ENCODE measurements around the gene UAP1L1.

UAP1L1 gene

DNA sequence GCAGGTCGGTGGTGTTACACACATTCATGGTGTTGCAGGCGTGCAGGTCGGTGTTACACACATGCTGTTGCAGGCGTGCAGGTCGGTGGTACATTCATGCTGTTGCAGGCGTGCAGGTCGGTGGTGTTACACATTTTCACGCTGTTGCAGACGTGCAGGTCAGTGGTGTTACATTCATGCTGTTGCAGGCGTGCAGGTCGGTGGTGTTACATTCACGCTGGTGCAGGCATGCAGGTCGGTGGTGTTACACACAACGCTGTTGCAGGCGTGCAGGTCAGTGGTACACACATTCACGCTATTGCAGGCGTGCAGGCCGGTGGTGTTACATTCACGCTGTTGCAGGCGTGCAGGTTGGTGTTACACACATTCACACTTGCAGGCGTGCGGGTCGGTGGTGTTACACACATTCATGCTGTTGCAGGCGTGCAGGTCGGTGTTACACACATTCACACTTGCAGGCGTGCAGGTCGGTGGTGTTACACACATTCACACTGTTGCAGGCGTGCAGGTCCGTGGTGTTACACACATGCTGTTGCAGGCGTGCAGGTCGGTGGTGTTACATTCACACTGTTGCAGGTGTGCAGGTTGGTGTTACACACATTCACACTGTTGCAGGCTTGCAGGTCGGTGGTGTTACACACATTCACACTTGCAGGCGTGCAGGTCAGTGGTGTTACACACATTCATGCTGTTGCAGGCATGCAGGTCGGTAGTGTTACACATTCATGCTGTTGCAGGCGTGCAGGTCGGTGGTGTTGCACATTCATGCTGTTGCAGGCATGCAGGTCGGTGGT lies 26.1 kb downstream of the UAP1L1 start:
- DNase-seq = no peak

DNA sequence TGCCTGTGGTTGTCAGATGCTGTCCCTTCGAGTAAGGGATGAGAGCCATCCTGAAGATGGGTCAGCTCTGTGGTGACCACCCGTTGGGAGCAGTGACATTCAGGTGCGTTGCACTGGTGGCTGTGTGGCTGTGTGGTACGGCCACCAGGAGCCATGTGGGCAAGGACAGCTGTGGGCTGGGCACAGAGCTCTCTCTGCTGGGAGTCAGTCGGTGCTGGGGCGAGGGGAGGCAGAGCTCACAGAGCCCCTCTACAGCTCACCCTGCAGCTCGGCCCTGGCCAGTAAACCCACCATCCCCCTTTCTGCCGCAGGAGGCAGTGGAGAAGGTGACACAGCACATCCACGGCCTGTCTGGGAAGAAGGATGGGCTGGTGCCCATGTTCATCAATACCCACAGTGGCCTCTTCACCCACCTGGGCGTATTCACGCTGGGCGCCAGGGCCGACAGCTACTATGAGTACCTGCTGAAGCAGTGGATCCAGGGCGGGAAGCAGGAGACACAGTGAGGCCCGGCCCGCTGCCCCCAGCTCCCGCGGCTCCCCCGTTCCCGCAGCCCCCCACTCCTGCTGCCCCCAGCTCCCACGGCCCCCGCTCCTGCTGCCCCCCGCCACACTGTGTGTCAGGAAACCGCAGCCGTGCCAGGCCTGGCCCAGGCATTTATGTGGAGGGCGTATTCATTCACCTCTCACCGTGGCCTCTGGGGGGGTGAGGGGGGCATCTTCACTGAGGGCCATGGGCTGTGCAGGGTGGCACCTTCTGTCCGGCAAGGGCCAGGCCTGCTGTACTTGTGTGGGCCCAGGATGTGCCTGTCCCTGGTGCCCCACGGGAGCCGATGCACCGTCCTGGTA lies 28.7 kb downstream of the UAP1L1 start:
- no peak for DNase-seq

DNA sequence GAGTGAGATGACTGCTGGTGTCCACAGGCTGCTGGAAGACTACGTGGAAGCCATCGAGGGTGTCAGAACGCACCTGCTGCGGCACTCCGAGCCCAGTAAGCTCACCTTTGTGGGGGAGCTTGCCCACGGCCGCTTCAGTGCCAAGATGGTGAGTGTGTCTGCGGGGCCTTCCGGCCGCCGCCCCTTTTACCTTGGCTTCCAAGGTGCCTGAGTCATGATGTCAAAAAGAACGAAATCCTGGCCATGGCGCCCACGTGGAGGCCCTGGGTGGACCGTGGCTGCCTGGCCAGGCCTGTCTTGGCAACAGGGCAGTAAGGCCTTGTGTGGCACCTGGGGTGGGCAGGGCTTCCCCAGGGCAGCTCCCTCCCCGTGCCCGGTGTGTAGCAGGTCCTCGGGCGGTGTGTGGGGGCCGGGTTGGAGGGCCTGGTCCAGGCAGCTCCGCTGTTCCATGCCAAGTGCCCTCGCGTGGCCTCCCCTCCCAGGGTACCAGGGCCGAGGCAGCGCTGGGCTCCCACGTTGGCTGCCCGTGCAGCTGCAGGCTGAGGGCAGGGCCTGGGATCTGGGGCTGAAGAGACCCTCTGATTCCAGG lies 29.4 kb downstream of the UAP1L1 start:
- DNase-seq = no peak

DNA sequence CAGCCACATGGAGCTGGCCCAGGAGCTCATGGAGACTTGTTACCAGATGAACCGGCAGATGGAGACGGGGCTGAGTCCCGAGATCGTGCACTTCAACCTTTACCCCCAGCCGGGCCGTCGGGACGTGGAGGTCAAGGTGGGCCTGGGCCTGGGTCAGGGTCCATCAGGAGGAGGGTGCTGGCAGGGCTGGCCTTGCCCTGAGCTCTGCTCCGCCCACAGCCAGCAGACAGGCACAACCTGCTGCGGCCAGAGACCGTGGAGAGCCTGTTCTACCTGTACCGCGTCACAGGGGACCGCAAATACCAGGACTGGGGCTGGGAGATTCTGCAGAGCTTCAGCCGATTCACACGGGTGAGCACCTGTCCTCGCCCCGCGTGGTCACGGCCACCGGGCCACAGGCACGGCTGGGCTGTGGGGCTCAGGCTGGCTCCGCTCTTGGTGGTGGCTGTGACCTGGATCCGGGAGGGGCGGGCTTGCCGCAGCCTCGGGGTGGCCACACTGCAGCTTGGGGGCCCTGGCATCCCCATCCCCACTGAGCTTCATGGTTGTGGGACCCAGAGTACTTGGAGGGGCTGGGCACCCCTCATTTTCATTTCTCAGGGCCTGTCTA lies 30.1 kb downstream of the UAP1L1 start:
- no peak for DNase-seq

DNA sequence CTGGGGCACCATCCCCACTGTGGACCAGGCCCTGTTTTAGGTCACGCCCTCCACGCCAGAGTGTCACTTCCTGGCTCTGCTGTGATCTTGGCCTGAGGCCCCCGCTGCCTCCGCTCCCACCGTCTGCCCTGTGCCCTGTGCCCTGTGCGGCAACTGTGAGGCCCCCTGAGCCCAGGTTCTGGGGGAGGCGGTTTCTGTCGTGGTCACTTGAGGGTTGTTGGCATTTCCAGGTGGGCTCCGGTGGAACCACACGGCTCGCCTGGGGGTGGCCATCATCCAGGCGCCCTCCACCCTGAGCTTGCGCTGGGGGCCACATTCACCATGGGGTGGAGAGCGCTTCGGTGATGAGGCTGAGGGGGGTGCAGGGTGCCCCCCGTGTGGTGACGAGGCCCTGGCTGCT lies 30.7 kb downstream of the UAP1L1 start:
- no peak for DNase-seq

DNA sequence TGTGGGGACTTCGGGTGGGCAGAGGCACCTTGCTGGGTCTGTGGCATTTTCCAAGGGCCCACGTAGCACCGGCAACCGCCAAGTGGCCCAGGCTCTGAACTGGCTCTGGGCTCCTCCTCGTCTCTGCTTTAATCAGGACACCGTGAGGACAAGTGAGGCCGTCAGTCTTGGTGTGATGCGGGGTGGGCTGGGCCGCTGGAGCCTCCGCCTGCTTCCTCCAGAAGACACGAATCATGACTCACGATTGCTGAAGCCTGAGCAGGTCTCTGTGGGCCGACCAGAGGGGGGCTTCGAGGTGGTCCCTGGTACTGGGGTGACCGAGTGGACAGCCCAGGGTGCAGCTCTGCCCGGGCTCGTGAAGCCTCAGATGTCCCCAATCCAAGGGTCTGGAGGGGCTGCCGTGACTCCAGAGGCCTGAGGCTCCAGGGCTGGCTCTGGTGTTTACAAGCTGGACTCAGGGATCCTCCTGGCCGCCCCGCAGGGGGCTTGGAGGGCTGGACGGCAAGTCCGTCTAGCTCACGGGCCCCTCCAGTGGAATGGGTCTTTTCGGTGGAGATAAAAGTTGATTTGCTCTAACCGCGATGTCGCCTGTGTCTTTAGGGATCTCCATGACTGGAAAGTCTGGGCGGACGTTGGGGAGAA lies 31.4 kb downstream of the UAP1L1 start:
- DNase-seq = no peak

DNA sequence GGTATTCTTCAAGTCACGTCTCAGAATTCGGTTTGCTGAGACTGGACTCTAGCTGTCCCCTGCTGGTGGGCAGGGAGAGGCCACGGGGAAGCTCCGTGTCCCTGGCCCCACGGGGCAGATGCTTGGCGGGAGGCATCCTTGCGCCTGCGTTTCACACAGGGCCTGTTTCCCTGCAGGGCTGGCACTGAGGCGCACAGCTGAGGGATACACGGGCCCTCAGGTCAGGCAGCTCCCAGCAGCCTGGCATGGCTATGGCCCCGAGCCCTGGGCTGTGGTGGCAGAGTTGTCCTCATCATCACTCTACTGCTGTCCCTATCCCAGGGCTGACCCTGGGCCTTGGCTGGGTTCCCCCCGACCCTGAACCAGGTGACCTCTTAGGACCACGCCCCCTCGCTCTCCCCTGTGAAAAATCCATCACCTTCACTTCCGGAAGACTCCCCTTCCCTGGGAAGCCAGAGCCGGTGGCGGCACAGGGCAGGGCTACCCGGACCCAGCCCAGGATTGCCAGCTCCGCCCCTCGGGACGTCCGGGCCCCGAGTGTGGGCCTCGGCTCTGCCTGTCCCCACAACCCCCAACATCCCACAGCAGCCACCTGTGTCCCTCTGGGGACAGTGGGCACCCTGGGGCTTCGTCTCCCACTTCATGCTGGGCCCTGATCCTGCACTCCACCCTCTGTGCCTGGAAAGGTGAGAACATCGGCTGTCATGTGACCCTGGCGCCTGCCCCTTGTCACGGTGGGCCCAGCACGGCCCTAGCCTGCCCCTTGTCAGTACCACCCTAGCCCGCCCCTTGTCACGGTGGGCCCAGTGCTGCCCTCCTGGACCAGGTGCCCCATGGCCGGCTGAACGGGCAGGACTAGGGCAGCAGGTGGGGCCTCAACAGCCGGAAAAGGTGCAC lies 32.2 kb downstream of the UAP1L1 start:
- DNase-seq = no peak

DNA sequence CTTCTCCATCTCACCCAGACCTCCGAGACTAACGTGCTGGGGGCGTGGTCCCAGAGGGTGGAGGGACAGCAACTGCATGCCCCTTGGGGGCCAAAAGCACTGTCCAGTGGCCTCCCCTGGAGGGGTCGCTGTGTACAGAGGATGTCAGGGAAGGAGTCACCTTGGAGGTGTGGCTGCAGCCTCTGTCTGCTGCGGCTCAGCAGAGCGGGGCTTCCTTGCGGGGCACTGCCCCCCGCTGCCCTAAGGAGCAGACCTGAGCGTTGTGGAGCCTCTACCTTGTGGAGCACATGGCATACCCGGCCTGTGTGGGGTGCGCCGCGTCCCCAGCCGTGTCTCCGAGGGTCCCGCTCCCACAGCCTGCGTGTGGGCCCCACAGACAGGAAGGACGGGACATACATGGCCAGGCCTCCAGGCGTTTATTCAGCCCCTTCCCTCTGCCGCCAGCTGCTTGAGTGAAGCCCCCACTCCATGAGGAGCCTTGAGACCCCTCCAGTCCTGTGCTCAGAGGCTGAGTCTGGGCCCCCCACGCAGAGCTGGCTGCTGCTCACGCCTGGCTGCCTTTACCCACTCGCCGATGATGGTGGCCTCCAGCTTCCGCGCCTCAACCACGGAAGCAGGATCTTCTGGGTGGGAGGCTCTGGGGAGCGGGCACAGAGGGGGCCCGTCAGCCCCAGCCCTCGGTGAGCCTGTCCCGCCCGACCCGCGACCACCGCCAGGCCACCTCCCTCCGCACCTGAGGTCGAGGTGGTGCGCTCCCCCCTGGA lies 33.0 kb downstream of the UAP1L1 start:
- DNase-seq = no peak

DNA sequence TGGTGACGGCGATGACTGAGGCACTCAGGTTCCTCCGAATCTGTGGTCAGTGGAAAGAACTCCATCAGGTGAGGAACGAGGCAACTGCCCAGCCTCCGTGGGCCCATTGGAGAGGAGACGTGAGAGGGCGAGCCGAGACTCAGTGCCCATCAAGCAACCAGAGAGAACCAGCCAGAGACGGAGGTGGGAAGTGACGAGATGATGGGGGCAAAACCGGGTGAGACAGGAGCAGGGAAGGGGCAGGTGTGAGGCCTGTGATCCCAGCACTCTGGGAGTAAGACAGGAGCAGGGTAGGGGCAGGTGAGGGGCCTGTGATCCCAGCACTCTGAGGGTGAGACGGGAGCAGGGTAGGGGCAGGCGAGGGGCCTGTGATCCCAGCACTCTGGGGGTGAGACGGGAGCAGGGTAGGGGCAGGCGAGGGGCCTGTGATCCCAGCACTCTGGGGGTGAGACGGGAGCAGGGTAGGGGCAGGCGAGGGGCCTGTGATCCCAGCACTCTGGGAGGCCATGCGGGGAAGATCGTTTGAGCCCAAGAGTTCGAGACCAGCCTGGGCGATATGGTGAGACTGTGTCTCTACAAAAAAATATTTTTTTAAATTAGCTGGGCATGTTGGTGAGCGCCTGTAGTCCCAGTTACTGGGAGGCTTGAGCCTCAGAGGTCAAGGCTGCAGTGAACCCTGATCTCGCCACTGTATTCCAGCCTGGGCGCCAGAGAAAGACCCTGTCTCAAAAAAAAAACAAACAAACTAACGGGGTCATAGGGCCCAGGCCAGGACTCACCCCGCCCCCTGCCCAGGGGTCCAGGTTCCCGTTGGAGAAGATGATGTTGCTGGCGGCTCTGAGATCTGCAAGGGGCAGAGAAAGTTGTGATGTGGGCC lies 33.8 kb downstream of the UAP1L1 start:
- DNase-seq = no peak

DNA sequence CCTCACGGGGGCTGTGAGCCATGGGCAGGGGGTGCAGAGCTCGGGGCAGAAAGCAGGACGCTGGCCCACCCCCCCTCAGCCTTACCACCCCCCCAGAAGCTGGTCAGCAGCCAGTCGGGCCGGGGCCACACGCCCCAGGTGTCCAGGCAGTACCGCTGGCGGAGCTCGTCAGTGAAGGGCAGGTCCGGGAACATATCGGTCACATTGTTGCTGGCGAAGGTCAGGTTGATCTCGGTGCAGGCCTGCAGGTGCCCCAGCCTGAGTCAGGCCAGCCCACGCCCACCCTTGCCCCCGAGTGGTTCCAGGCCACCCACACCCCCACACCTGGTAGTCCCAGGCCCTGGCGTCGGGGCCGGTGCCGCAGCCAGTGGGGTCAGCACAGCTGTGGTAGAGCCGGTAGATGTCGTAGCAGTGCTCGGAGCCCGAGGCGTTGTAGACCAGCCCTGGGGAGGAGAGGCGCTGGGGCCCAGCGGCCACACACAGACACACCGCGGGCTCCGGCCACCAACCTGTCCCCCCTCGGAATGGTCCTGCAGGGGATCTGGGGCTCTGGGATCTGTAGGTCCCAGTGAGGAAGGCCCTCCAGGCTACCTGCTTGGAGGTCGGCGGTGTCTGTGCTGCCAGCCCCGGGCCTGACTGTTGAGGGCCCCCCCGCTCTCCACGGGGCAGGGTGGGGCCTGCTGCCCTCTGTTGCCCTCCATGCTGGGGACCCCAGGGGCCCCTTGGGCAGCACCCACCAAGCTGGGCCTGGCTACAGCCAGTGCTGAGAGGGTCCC lies 34.7 kb downstream of the UAP1L1 start:
- DNase-seq = no peak

DNA sequence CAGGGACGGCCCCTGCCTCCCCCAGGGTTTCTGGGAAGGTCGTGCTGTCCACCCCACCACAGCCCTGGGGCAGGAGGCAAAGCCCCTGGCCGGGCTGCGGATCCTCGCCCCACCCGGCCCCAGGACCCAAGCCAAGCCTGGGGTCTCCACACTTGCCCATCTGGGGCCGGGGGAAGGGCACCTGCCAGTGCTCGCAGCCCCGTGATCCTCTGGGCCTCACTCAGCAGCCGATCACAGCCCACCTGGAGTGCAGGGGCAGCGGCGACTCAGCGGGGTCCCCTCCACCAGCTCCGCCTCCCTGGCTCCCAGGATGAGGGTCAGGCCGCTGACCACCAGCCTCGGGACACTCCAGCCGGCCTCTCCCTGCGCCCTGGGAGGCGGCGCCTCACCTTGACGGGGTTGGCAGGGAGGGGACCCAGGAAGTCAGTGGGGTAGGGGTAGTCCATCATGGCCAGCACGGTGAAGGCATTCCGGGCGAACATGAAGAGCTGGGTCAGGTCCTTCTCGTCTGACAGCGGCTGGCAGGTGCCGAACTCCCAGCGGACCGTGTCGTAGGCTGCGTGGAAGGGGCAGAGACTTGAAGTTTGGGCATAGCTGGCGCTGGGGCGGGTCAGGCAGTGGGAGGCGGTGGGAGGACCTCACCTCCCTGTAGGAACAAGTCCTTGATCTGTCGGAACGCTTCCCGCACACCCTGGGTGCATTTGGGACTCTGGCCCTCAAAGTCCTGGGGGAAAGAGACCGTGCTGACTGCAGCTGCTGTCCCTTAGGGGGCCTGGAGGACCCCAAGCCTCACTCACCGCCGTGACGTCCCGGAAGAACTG lies 35.5 kb downstream of the UAP1L1 start:
- DNase-seq = no peak

DNA sequence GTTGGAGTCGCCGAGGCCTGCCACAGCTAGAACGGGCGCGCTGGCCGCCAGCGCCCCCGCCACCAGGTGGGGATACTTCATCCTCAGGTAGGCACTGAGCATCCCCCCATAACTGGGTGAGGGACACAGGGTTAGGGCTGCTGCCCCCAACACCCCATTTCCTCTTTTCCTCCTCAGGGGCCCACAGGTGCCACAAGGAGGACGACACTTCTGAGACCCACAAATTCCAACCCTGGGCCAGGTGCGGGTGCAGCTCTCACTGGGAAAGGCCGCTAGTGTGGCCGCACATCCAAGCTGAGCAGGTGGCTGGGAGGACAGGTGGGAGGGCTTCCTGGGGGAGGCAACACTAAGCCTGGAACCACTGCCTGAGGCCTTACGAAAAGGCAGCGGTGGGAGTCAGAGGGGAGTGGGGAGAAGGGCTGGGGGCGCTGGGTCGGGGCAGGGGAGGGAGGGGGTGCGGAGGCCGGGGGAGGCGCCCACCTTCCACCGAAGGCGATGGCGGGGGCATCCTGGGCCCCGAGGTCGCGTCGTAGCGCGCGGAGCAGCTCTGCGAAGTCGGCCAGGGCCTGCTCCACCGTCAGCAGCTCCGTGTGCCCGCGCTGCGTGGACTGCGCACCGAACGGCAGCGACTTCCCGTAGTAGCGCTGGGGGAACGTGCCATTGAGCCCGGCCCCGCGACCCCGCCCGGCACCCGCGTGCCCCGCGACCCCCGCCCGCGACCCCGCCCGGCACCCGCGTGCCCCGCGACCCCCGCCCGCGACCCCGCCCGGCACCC lies 36.3 kb downstream of the UAP1L1 start:
- DNase-seq = no peak

DNA sequence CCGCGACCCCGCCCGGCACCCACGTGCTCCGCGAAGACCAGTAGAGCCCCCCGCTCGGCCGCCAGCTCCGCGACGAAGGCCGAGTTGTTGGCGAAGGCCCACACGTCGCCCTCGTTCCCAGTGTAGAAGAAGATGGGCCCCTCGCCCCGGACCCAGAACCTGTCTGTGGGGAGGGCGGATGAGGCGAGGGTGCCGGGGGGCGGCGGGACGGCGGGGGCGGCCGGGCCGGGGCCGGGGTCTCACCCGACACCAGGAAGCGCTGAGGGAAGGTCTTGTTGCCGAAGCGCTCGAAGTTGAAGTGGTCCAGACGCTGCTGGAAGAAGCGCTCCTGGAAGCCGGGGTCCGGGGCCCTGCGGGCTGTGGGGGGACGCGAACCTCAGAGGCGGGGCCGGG lies 36.9 kb downstream of the UAP1L1 start:
- DNase-seq = no peak

DNA sequence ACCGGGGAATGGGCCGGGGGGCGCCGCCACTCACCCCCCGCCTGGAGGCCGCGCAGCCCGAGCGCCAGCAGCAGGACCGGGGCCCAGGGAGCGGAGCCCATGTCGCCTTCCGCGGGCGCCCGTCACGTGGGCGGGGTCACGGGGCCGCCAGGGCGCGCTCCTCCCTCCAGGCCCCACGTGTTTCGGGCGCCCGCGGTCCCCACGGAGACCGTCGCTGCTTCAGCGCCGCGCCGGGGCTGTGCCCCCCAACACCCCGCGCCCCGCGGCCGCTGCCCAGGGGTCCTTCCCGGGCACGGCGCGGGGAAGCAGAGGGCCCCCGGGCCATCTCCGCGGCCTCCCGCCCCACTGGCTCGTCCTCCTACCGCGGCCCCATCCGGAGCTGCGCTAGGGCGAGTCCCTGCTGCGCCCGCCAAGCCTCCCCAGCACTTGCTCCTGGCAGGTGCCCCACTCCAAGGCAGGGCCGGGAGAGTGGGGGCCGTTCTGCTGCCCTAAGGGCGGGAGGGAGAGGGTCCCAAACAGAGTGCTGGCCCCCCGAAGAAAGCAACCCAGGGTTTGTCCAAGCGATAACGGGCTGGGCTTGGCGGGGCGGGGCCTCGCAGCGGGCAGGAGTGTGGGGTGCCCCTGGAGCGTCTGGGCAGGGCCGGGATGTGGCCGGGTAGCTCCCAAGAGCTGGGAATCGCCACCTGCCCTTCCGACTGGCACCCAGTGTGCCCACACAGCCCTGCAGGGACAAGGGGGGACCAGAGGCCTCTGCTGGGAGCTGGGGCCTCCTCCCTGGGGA lies 37.5 kb downstream of the UAP1L1 start, which contains the start of gene DPP7:
Gene DPP7 (minus strand): TSS at position 121 of the 781 bp plus-strand sequence. CDS start 20 bp downstream, at position 101.
- DNase-seq = peak; percentile 32

DNA sequence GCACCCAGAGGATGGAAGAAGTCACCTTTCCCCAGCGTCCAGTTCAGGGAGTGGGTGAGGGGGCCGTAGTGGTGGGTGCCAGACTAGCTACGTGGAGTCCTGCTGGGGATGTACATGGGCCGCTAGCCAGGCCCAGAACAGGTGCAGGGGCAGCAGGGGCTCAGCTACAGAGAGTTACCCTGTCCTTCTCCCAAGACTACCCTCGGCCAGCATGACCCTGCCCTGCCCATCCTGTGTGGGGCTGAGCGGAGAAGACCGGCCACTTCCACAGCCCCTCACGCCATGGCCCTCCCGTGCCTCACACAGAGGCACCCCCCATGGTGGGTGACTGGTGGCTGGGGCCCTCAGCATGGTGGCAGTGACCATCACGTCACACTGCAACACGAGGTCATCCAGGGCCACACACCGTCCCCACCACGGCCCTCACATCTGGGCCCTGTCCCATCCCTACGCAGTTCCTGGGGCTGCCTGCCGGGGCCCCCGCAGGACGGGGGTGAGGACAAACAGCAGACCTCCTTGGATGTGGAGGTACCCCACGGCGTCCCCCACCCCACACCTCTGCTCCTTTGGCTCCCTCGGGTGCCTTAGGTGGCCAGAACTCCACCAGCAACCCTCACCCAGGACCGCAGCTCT lies 38.2 kb downstream of the UAP1L1 start:
- DNase-seq = no peak

DNA sequence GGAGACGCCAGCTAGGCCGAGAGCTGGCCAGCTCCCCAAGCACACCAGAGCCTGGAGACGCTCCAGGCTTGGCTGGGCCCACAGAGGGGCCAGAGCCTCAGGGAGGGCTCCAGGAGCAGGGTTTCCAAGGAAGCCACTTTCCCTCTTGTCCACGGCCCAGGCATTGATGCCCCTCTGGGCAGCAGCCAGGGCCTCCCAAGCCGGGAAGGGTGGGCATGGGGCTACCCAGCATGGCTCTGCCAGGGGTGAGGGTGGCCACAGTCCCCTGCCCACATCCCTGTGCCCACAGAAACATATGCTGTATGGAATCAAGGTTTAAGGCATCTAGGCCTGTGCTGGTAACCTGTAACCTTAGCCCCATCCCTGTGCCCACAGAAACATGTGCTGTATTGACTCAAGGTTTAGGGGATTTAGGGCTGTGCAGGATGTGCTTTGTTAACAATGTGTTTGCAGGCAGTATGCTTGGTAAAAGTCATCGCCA lies 38.8 kb downstream of the UAP1L1 start:
- no peak for DNase-seq

Data from NCI-H2107 (cell line).